GM23338 (cell line): ENCODE data around the gene CPLX3. TPM values are rescaled to one million over a fixed set of nuclear protein-coding genes. Genes with fewer than 3 reads are reported as not detected.

ENCODE experiments used
- ATAC-seq: fragments of 200-7000 bp; cut with Tn5 transposase; 3 replicates; pipeline ENCODE4 v1.9.1; 2020
- DNase-seq: peaks from one replicate; pipeline ENCODE4 v3.0.0-alpha.2; 2015; ENCODE audit warnings: low spot score
- H2AFZ ChIP-seq: fragments of 200-600 bp; sonication (generic); 2 replicates; pipeline ENCODE4 v1.8.0; 2016; ENCODE audit warnings: antibody characterized with exemption, mild to moderate bottlenecking, moderate library complexity
- H3F3A ChIP-seq: fragments of 200-600 bp; sonication (generic); replicated peaks from 2 replicates; pipeline ENCODE4 v1.8.0; 2017; ENCODE audit warnings: antibody characterized with exemption, mixed run types, low read depth
- H3K27ac ChIP-seq: fragments of 200-600 bp; sonication (generic); 2 replicates; pipeline ENCODE4 v1.6.1; 2016; ENCODE audit warnings: low read depth
- H3K27me3 ChIP-seq: fragments of 200-600 bp; sonication (generic); 2 replicates; pipeline ENCODE4 v1.8.0; 2016; ENCODE audit warnings: mild to moderate bottlenecking, mixed run types, moderate library complexity; ENCODE audit not compliant: insufficient read depth
- H3K36me3 ChIP-seq: fragments of 200-600 bp; sonication (generic); 2 replicates; pipeline ENCODE4 v1.8.0; 2016; ENCODE audit warnings: mild to moderate bottlenecking; ENCODE audit not compliant: insufficient read depth
- H3K4me1 ChIP-seq: fragments of 200-600 bp; sonication (generic); 2 replicates; pipeline ENCODE4 v1.8.0; 2016; ENCODE audit warnings: mild to moderate bottlenecking, moderate library complexity; ENCODE audit not compliant: insufficient read depth
- H3K4me2 ChIP-seq: fragments of 200-600 bp; sonication (generic); 2 replicates; pipeline ENCODE4 v1.7.1; 2017; ENCODE audit warnings: mixed run types
- H3K4me3 ChIP-seq: fragments of 200-600 bp; sonication (generic); 2 replicates; pipeline ENCODE4 v1.6.1; 2016; ENCODE audit warnings: mixed run types
- H3K79me2 ChIP-seq: fragments of 200-600 bp; sonication (generic); replicated peaks from 2 replicates; pipeline ENCODE4 v1.8.0; 2017; ENCODE audit warnings: mild to moderate bottlenecking; ENCODE audit not compliant: insufficient read depth
- H3K9me2 ChIP-seq: fragments of 200-600 bp; sonication (generic); 2 replicates; pipeline ENCODE4 v1.8.0; 2017; ENCODE audit not compliant: insufficient read depth
- H4K20me1 ChIP-seq: fragments of 200-600 bp; sonication (generic); replicated peaks from 2 replicates; pipeline ENCODE4 v1.8.0; 2017; ENCODE audit warnings: mild to moderate bottlenecking; ENCODE audit not compliant: insufficient read depth
- H3K27ac Mint-ChIP-seq: 2 replicates; pipeline ENCODE4 v1.8.0; 2020; ENCODE audit warnings: inconsistent platforms, mild to moderate bottlenecking, moderate library complexity, mixed read lengths
- H3K27me3 Mint-ChIP-seq: 3 replicates; pipeline ENCODE4 v1.8.0; 2022; ENCODE audit warnings: low read depth, mild to moderate bottlenecking, moderate library complexity, mixed read lengths, inconsistent platforms; ENCODE audit not compliant: insufficient read depth, poor library complexity
- H3K36me3 Mint-ChIP-seq: 3 replicates; pipeline ENCODE4 v1.8.0; 2021; ENCODE audit warnings: low read depth, mild to moderate bottlenecking, inconsistent platforms, moderate library complexity, mixed read lengths
- H3K4me1 Mint-ChIP-seq: 3 replicates; pipeline ENCODE4 v1.8.0; 2020; ENCODE audit warnings: mild to moderate bottlenecking, inconsistent platforms, mixed read lengths
- H3K4me3 Mint-ChIP-seq: 3 replicates; pipeline ENCODE4 v1.8.0; 2021; ENCODE audit warnings: moderate library complexity, mild to moderate bottlenecking, inconsistent platforms, mixed read lengths
- H3K9me3 Mint-ChIP-seq: 3 replicates; pipeline ENCODE4 v1.8.0; 2020; ENCODE audit warnings: moderate library complexity, mild to moderate bottlenecking, inconsistent platforms, mixed read lengths
- ZNF114 ChIP-seq: fragments of 250-450 bp; sonication (Bioruptor Pico); IDR thresholded peaks from 2 replicates; pipeline ENCODE4 v1.5.0; 2020; ENCODE audit warnings: mild to moderate bottlenecking, moderate library complexity
- ZNF331 ChIP-seq: fragments of 250-450 bp; sonication (Bioruptor Pico); IDR thresholded peaks from 2 replicates; pipeline ENCODE4 v1.5.0; 2020; ENCODE audit warnings: low read depth, mild to moderate bottlenecking, moderate library complexity
- polyA plus RNA-seq: library from polyadenylated mRNA; unstranded; fragments of >200 nt; fragmentation: Nextera tagmentation; extraction: Ambion mirVana; gene quantifications from 2 replicates; pipeline ENCODE4 v1.2.1, GENCODE V29; 2016
- total RNA-seq: library from RNA; depleted of rRNA; stranded (reverse); fragments of >200 nt; shearing (Covaris generic); gene quantifications from 2 replicates; pipeline ENCODE4 v1.2.3, GENCODE V29; 2014
- TF ChIP-seq, protein P1 (sequence below): fragments of 250-450 bp; sonication (Bioruptor Pico); IDR thresholded peaks from 2 replicates; pipeline ENCODE4 v1.5.0; 2020; ENCODE audit warnings: mild to moderate bottlenecking, moderate library complexity

The CPLX3 gene
- total and polyA plus RNA-seq, 2 experiments from 2014 or later, result 0.66 TPM; not detected in 1

DNA sequence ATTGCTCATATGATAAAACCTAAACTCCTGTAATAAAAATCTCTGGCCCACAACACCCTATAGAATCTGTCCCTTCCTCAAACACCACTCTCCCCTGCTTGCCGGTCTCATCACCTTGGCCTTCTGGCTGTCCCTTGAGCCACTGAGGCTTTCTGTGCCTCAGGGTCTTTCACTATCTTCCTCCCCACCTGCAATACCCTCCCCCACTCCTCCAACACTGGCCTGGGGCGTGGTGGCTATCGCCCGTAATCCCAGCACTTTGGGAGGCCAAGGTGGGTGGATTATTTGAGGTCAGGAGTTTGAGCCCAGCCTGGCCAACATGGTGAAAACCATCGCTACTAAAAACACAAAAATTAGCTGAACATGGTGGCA is 47.8 kb upstream of the CPLX3 start (continued):
- TF ChIP-seq, protein P1, sequence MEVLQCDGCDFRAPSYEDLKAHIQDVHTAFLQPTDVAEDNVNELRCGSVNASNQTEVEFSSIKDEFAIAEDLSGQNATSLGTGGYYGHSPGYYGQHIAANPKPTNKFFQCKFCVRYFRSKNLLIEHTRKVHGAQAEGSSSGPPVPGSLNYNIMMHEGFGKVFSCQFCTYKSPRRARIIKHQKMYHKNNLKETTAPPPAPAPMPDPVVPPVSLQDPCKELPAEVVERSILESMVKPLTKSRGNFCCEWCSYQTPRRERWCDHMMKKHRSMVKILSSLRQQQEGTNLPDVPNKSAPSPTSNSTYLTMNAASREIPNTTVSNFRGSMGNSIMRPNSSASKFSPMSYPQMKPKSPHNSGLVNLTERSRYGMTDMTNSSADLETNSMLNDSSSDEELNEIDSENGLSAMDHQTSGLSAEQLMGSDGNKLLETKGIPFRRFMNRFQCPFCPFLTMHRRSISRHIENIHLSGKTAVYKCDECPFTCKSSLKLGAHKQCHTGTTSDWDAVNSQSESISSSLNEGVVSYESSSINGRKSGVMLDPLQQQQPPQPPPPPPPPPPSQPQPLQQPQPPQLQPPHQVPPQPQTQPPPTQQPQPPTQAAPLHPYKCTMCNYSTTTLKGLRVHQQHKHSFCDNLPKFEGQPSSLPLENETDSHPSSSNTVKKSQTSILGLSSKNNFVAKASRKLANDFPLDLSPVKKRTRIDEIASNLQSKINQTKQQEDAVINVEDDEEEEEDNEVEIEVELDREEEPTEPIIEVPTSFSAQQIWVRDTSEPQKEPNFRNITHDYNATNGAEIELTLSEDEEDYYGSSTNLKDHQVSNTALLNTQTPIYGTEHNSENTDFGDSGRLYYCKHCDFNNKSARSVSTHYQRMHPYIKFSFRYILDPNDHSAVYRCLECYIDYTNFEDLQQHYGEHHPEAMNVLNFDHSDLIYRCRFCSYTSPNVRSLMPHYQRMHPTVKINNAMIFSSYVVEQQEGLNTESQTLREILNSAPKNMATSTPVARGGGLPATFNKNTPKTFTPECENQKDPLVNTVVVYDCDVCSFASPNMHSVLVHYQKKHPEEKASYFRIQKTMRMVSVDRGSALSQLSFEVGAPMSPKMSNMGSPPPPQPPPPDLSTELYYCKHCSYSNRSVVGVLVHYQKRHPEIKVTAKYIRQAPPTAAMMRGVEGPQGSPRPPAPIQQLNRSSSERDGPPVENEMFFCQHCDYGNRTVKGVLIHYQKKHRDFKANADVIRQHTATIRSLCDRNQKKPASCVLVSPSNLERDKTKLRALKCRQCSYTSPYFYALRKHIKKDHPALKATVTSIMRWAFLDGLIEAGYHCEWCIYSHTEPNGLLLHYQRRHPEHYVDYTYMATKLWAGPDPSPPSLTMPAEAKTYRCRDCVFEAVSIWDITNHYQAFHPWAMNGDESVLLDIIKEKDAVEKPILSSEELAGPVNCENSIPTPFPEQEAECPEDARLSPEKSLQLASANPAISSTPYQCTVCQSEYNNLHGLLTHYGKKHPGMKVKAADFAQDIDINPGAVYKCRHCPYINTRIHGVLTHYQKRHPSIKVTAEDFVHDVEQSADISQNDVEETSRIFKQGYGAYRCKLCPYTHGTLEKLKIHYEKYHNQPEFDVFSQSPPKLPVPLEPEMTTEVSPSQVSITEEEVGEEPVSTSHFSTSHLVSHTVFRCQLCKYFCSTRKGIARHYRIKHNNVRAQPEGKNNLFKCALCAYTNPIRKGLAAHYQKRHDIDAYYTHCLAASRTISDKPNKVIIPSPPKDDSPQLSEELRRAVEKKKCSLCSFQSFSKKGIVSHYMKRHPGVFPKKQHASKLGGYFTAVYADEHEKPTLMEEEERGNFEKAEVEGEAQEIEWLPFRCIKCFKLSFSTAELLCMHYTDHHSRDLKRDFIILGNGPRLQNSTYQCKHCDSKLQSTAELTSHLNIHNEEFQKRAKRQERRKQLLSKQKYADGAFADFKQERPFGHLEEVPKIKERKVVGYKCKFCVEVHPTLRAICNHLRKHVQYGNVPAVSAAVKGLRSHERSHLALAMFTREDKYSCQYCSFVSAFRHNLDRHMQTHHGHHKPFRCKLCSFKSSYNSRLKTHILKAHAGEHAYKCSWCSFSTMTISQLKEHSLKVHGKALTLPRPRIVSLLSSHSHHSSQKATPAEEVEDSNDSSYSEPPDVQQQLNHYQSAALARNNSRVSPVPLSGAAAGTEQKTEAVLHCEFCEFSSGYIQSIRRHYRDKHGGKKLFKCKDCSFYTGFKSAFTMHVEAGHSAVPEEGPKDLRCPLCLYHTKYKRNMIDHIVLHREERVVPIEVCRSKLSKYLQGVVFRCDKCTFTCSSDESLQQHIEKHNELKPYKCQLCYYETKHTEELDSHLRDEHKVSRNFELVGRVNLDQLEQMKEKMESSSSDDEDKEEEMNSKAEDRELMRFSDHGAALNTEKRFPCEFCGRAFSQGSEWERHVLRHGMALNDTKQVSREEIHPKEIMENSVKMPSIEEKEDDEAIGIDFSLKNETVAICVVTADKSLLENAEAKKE (CRISPR knock-in tag), result no peak
- TF ChIP-seq ZNF331 (CRISPR knock-in tag), result no peak

- Histone ChIP-seq H3K4me3 (no peak overlapping the region), H3K79me2 (peaks cover 5% of the 10 kb centered on the region), H3K4me2 (no peak overlapping the region), H3K4me1 (peaks cover 15% of the 10 kb centered on the region), H4K20me1 (peaks cover 10% of the 10 kb centered on the region; the same call in 1 of the 2 replicates), H3K27me3 (peaks cover 19% of the 10 kb centered on the region), H3K36me3 (no peaks in the 10 kb centered on the region), H3F3A (no peaks in the 10 kb centered on the region), H2AFZ (no peak overlapping the region), H3K9me2 (no peaks in the 10 kb centered on the region), H3K27ac (no peak overlapping the region)
- Mint-ChIP-seq H3K27ac (no peak overlapping the region), H3K27me3 (peaks cover 28% of the 10 kb centered on the region), H3K4me3 (no peak overlapping the region), H3K9me3 (no peaks in the 10 kb centered on the region), H3K36me3 (no peaks in the 10 kb centered on the region), H3K4me1 (peaks cover 41% of the 10 kb centered on the region)
- DNase-seq, result no peak
- no peak for ATAC-seq
- TF ChIP-seq ZNF114 (CRISPR knock-in tag), result no peak
These were observed 47.2 kb upstream of the CPLX3 start for GRCh38 chr15:74779162-74779648.
